ENCODE measurements around the gene CBLN2.

Gene CBLN2

DNA sequence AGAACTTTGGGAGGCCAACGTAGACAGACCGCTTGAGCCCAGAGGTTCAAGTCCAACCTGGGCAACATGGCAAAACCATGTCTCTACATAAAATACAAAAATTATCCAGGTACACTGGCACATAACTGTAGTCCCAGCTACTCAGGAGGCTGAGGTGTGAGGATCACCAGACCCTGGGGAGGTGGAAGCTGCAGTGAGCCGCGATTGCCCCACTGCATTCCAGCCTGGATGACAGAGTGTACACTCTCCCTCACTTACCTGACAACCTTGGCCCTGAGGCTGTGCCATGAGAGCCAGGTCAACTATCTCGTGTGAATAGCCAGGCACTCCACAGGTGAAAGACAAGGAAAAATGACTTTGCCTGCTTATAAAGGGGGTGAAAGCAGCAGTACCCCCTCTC lies 39.3 kb downstream of the CBLN2 start:
- no peak overlapping the region for H3K4me3 ChIP-seq
- H3K27ac ChIP-seq: no peak overlapping the region
- DNase-seq (ENCODE audit: low spot score): no peak
- TF ChIP-seq, protein P1, sequence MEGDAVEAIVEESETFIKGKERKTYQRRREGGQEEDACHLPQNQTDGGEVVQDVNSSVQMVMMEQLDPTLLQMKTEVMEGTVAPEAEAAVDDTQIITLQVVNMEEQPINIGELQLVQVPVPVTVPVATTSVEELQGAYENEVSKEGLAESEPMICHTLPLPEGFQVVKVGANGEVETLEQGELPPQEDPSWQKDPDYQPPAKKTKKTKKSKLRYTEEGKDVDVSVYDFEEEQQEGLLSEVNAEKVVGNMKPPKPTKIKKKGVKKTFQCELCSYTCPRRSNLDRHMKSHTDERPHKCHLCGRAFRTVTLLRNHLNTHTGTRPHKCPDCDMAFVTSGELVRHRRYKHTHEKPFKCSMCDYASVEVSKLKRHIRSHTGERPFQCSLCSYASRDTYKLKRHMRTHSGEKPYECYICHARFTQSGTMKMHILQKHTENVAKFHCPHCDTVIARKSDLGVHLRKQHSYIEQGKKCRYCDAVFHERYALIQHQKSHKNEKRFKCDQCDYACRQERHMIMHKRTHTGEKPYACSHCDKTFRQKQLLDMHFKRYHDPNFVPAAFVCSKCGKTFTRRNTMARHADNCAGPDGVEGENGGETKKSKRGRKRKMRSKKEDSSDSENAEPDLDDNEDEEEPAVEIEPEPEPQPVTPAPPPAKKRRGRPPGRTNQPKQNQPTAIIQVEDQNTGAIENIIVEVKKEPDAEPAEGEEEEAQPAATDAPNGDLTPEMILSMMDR (IDR thresholded peaks at IDR 0.05): no peak

DNA sequence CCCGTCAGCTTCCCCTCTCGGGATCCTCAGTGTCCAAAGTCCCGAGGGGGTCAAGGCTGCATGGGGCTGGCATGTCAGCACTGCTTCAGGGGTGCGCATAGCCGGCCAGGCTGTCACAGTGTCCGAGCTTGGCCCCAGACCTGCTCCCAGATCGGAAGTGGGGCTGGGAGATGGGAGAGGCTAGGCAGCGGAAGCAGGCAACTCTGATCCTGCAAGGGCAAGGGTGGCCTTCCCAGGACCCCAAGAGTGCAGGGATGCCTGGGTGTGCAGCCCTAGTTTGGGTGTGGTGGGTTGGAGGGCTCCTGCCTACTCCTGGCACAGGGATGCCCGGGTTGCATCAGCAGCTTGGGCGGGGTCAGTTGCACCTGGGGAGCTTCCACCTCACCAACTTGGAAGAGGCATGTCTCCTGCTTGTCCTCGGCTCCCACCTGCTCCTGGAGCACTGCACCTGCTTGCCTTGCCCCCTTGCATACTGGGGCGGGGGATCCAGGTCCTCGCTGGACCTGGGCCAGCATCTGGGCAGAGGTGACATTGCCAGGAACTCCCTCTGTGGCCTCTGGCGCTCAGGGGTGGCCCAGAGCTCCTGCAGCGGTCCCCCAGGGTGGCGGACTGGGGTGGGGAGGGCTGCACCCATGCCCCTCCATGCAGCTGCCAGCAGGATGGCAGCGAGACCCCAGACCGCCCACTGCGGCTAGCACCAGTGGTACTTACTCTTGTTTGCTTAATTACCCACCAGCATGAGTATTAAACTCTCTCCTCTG lies 41.3 kb downstream of the CBLN2 start:
- Histone ChIP-seq H3K27ac (no peak overlapping the region), H3K4me3 (no peak overlapping the region)
- no peak for DNase-seq (ENCODE audit: low spot score)
- TF ChIP-seq, protein P1 (IDR thresholded peaks at IDR 0.05): no peak

DNA sequence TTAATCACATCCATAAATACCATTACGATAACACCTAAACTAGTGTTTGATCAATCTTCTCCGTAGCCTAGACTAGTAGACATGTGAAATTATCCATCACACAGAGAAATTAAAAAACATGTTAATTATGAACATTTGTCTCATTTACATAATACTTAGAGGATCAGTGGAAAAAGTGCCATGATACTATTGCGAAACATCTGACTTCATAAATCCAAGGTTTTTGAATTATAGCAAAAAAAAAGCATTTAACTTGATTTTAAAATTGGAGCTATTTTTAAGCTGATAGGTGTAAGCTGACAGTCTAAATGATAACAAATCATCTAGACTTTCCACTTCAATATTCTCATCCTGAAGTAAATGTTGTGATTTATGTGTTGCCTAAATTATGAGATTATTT lies 51.6 kb downstream of the CBLN2 start:
- TF ChIP-seq, protein P1 (IDR thresholded peaks at IDR 0.05): no peak
- Histone ChIP-seq H3K27ac (no peak overlapping the region), H3K4me3 (no peak overlapping the region)
- DNase-seq (ENCODE audit: low spot score): no peak
